GM11168 (cell line): Measurements from ENCODE around the gene FST.

ENCODE experiments used
- in situ Hi-C: fragments of 300-500 bp; cut with MboI; formaldehyde crosslinking; loops from one replicate; pipeline ENCODE4 v1.12.0; 2022; ENCODE audit warnings: low sequenced_read_pairs; ENCODE audit not compliant: unreplicated experiment

The FST gene

GRCh38 chr5:53480416-53481158, at the start of gene FST:
TSS of gene FST (plus strand) at chr5:53480629. CDS start at chr5:53480792, 163 bp downstream.
- in situ Hi-C loops = loop anchor here (10.0 kb wide), 1 partner anchor 744 kb away; no protein-coding TSS in a partner anchor

GRCh38 chr5:53431665-53432064, 48.8 kb upstream of the FST start:
- in situ Hi-C loops = loop anchor here (25.0 kb wide), 1 partner anchor 981 kb away; no protein-coding TSS in a partner anchor

GRCh38 chr5:53433026-53433425, 47.4 kb upstream of the FST start:
- in situ Hi-C loops = loop anchor here (25.0 kb wide), 1 partner anchor 979 kb away; no protein-coding TSS in a partner anchor

- in situ Hi-C loops = loop anchor here (25.0 kb wide), 1 partner anchor 978 kb away; no protein-coding TSS in a partner anchor
Observed at GRCh38 chr5:53434541-53434940, 45.9 kb upstream of the FST start.

GRCh38 chr5:53436480-53437191, 43.8 kb upstream of the FST start:
- in situ Hi-C loops = loop anchor here (25.0 kb wide), 1 partner anchor 976 kb away; no protein-coding TSS in a partner anchor

GRCh38 chr5:53438079-53438478, 42.4 kb upstream of the FST start:
- in situ Hi-C loops = loop anchor here (25.0 kb wide), 1 partner anchor 974 kb away; no protein-coding TSS in a partner anchor

- in situ Hi-C loops = loop anchor here (25.0 kb wide), 1 partner anchor 974 kb away; no protein-coding TSS in a partner anchor
Observed at GRCh38 chr5:53438486-53439472, 41.6 kb upstream of the FST start.

GRCh38 chr5:53442961-53443360, 37.5 kb upstream of the FST start:
- in situ Hi-C loops = loop anchor here (25.0 kb wide), 1 partner anchor 969 kb away; no protein-coding TSS in a partner anchor

GRCh38 chr5:53445569-53445968, 34.9 kb upstream of the FST start:
- in situ Hi-C loops = loop anchor here (25.0 kb wide), 1 partner anchor 967 kb away; no protein-coding TSS in a partner anchor

GRCh38 chr5:53446908-53447307, 33.5 kb upstream of the FST start:
- in situ Hi-C loops = loop anchor here (25.0 kb wide), 1 partner anchor 965 kb away; no protein-coding TSS in a partner anchor

GRCh38 chr5:53448851-53449250, 31.6 kb upstream of the FST start:
- in situ Hi-C loops = loop anchor here (25.0 kb wide), 1 partner anchor 963 kb away; no protein-coding TSS in a partner anchor

GRCh38 chr5:53453898-53454718, 26.3 kb upstream of the FST start:
- in situ Hi-C loops = no loop called here

- in situ Hi-C loops = no loop called here
Observed at GRCh38 chr5:53454719-53455000, 25.8 kb upstream of the FST start.

GRCh38 chr5:53456366-53456765, 24.1 kb upstream of the FST start:
- in situ Hi-C loops = no loop called here

- in situ Hi-C loops = no loop called here
Observed at GRCh38 chr5:53463909-53464621, 16.4 kb upstream of the FST start.

- in situ Hi-C loops = no loop called here
Observed at GRCh38 chr5:53464722-53465121, 15.7 kb upstream of the FST start.

GRCh38 chr5:53469946-53470687, 10.3 kb upstream of the FST start:
- in situ Hi-C loops = no loop called here

GRCh38 chr5:53472279-53472678, 8.2 kb upstream of the FST start:
- in situ Hi-C loops = no loop called here
